HepG2 (cell line): ENCODE results near the gene SKA2. TPM values are rescaled to one million over a fixed set of nuclear protein-coding genes. Genes with fewer than 3 reads are reported as not detected.

Source experiments
- ATAC-seq: fragments of 200-7000 bp; cut with Tn5 transposase; 3 replicates; pipeline ENCODE4 v1.9.1; 2020; ENCODE audit warnings: mild to moderate bottlenecking, moderate library complexity
- Bru-seq: library from RNA; stranded (reverse); fragments of 400-500 nt; gene quantifications from one replicate; lab custom pipeline; 2021; lab: Mats Ljungman, UMichigan
- BruChase-seq, 2 experiments: library from RNA; stranded (reverse); fragments of 400-500 nt; gene quantifications; one replicate each; lab custom pipeline; 2021; lab: Mats Ljungman, UMichigan
- BruUV-seq: library from RNA; stranded (reverse); fragments of 400-500 nt; replicated peaks from 2 replicates; lab custom pipeline; 2021; lab: Mats Ljungman, UMichigan
- CTCF ChIA-PET: fragments of 300-600 bp; formaldehyde crosslinking; extraction: SDS; loops from one replicate; lab custom pipeline; 2021; ENCODE audit warnings: low total read pairs, inconsistent platforms, low intra/inter-chr PET ratio; lab: Yijun Ruan, JAX
- POLR2A ChIA-PET: fragments of 350-600 bp; sonication (Branson Sonifier 250); formaldehyde crosslinking; loops from one replicate; lab custom pipeline; 2020; ENCODE audit warnings: antibody characterized with exemption, inconsistent platforms; lab: Yijun Ruan, JAX
- DNase-seq: peaks from one replicate; pipeline ENCODE4 v3.0.0-alpha.2; 2015; ENCODE audit warnings: low spot score
- FAIRE-seq: peaks from 3 replicates; lab custom pipeline; 2011; peaks lifted over from hg19 to GRCh38; lab: Jason Lieb, UNC
- H2AFZ ChIP-seq: one replicate; pipeline ENCODE4 v1.6.1; 2011; ENCODE audit warnings: low read length, inconsistent platforms
- H3K27ac ChIP-seq: fragments of 300-600 bp; 3 replicates; pipeline ENCODE4 v1.8.0; 2011; ENCODE audit warnings: mixed run types, mild to moderate bottlenecking, mixed read lengths, low read length, inconsistent platforms; ENCODE audit not compliant: insufficient read depth; ENCODE audit errors: extremely low read length
- H3K27me3 ChIP-seq, 2 experiments: fragments of 200-600 bp in 1 of 2; 2 replicates in 1 of 2; 3 replicates in 1 of 2; pipeline versions ENCODE4 v1.6.0 to v1.8.0; 2011; ENCODE audit warnings: low read length in 2 of 2, mild to moderate bottlenecking in 2 of 2, moderate library complexity in 2 of 2, inconsistent platforms in 1 of 2; ENCODE audit not compliant: insufficient read depth in 2 of 2, control insufficient read depth in 1 of 2
- H3K36me3 ChIP-seq, 2 experiments: fragments of 200-600 bp in 1 of 2; replicated peaks in 1 of 2; 2 replicates in 1 of 2; 3 replicates in 1 of 2; pipeline versions ENCODE4 v1.5.1 to v1.8.0; 2011; ENCODE audit warnings: low read length in 2 of 2, inconsistent platforms in 1 of 2; ENCODE audit not compliant: insufficient read depth in 2 of 2, control insufficient read depth in 1 of 2
- H3K4me1 ChIP-seq: 2 replicates; pipeline ENCODE4 v1.5.1; 2012; ENCODE audit warnings: low read length, inconsistent platforms; ENCODE audit not compliant: insufficient read depth
- H3K4me2 ChIP-seq: 2 replicates; pipeline ENCODE4 v1.6.0; 2011; ENCODE audit warnings: low read depth, low read length, inconsistent platforms
- H3K4me3 ChIP-seq, 3 experiments: fragments of 200-600 bp in 1 of 3; sonication (generic), shearing (Covaris generic) in 1 of 3; replicated peaks in 1 of 3; 2 replicates each; pipeline ENCODE4 v1.5.1; 2011 to 2016; ENCODE audit warnings: low read length in 3 of 3, inconsistent platforms in 2 of 3, low read depth in 2 of 3, mild to moderate bottlenecking in 2 of 3, control low read depth in 1 of 3, mixed read lengths in 1 of 3; ENCODE audit not compliant: insufficient read depth in 1 of 3
- H3K79me2 ChIP-seq: one replicate; pipeline ENCODE4 v1.6.1; 2011; ENCODE audit warnings: low read length, inconsistent platforms; ENCODE audit not compliant: insufficient read depth
- H3K9ac ChIP-seq: 2 replicates; pipeline ENCODE4 v1.6.0; 2011; ENCODE audit warnings: mild to moderate bottlenecking, low read depth, low read length, inconsistent platforms; ENCODE audit not compliant: insufficient read depth
- H3K9me3 ChIP-seq: 2 replicates; pipeline ENCODE4 v1.5.1; 2012; ENCODE audit warnings: mild to moderate bottlenecking, low read length
- H4K20me1 ChIP-seq: 2 replicates; pipeline ENCODE4 v1.6.0; 2011; ENCODE audit warnings: inconsistent platforms, mild to moderate bottlenecking, low read length, moderate library complexity; ENCODE audit not compliant: insufficient read depth
- ATF7-NPFF ChIP-seq: sonication (generic); formaldehyde crosslinking; IDR thresholded peaks from 2 replicates; pipeline ENCODE4 v1.8.1; 2023; ENCODE audit warnings: mild to moderate bottlenecking, low read depth, missing genetic modification reagents, moderate library complexity
- GFI1 ChIP-seq: sonication (generic); formaldehyde crosslinking; IDR thresholded peaks from 2 replicates; pipeline ENCODE4 v1.5.0; 2020; ENCODE audit warnings: missing genetic modification reagents, mild to moderate bottlenecking, borderline replicate concordance
- KLF11 ChIP-seq: IDR thresholded peaks from 2 replicates; pipeline ENCODE4 v1.6.1; 2016; ENCODE audit warnings: missing compliant biosample characterization
- SMAD9 ChIP-seq: sonication (generic); formaldehyde crosslinking; IDR thresholded peaks from 2 replicates; pipeline ENCODE4 v1.5.1; 2020; ENCODE audit warnings: mild to moderate bottlenecking, missing genetic modification reagents
- SNAI1 ChIP-seq: sonication (generic); formaldehyde crosslinking; IDR thresholded peaks from 2 replicates; pipeline ENCODE4 v1.5.0; 2020; ENCODE audit warnings: mild to moderate bottlenecking, missing genetic modification reagents, borderline replicate concordance
- ZNF678 ChIP-seq: sonication (generic); formaldehyde crosslinking; IDR thresholded peaks from 2 replicates; pipeline ENCODE4 v1.4.0; 2020; ENCODE audit warnings: mild to moderate bottlenecking, missing genetic modification reagents
- ZNF709 ChIP-seq: sonication (generic); formaldehyde crosslinking; IDR thresholded peaks from 2 replicates; pipeline ENCODE4 v1.5.0; 2020; ENCODE audit warnings: mild to moderate bottlenecking, missing genetic modification reagents
- WGBS: methylation state at CpG from one replicate; pipeline ENCODE4 v1.1.6; 2017; ENCODE audit warnings: low lambda C conversion rate; 5-methylcytosine and 5-hydroxymethylcytosine counted together
- in situ Hi-C: cut with HindIII; loops from 2 replicates; pipeline ENCODE4 v1.10.0; 2017; ENCODE audit warnings: low pct_unique_long_range_greater_than_20kb; ENCODE audit not compliant: extremely low pct_ligation_motif_present
- intact Hi-C: fragments of 100-400 bp; cut with micrococcal nuclease; formaldehyde crosslinking; loops from one replicate; pipeline ENCODE4 v1.10.0; 2022; ENCODE audit not compliant: unreplicated experiment
- long read RNA-seq, 2 experiments: library from RNA in 1 of 2; library from polyadenylated mRNA in 1 of 2; stranded (forward) in 1 of 2; unstranded in 1 of 2; transcript quantifications; one replicate each; pipeline ENCODE4 v2.0.0, GENCODE V29; 2019 to 2022
- polyA minus RNA-seq, 3 experiments: library from RNA; depleted of rRNA, polyadenylated mRNA; stranded (reverse); fragments of >200 nt; gene quantifications; 2 replicates each; pipeline ENCODE4 v1.2.3, GENCODE V29; 2011; ENCODE audit warnings: low replicate concordance in 1 of 3
- polyA plus RNA-seq, 8 experiments: library from polyadenylated mRNA; depleted of rRNA in 3 of 8; stranded (reverse) in 7 of 8; unstranded in 1 of 8; fragments of >200 nt; fragmentation: Illumina TruSeq in 4 of 8; extraction: Trizol in 4 of 8; gene quantifications; 2 replicates each; pipeline versions ENCODE4 v1.2.1 to v1.2.3, GENCODE V29; 2011 to 2016; ENCODE audit warnings: low read depth in 4 of 8, missing spikeins in 1 of 8, mixed read lengths in 1 of 8; ENCODE audit not compliant: insufficient read depth in 1 of 8
- total RNA-seq, 5 experiments: library from RNA; depleted of rRNA; stranded (reverse); fragments of >200 nt; fragmentation: Illumina TruSeq; extraction: Trizol; gene quantifications; 2 replicates each; pipeline ENCODE4 v1.2.3, GENCODE V29; 2016; ENCODE audit warnings: low read depth in 1 of 5
- TF ChIP-seq, protein P1 (sequence below): IDR thresholded peaks from 2 replicates; pipeline ENCODE4 v1.6.1; 2016; ENCODE audit warnings: missing genetic modification reagents, missing compliant biosample characterization
- TF ChIP-seq, protein P2 (sequence below): sonication (generic); formaldehyde crosslinking; IDR thresholded peaks from 2 replicates; pipeline ENCODE4 v1.4.0; 2020; ENCODE audit warnings: missing genetic modification reagents
- TF ChIP-seq, protein P3 (sequence below): sonication (generic); formaldehyde crosslinking; IDR thresholded peaks from 2 replicates; pipeline ENCODE4 v1.4.0; 2020; ENCODE audit warnings: missing genetic modification reagents, low read depth, mild to moderate bottlenecking, borderline replicate concordance
- TF ChIP-seq, protein P4 (sequence below): sonication (generic); formaldehyde crosslinking; IDR thresholded peaks from 2 replicates; pipeline ENCODE4 v1.8.1; 2023; ENCODE audit warnings: missing genetic modification reagents, inconsistent platforms, borderline replicate concordance

The SKA2 gene, protein sequence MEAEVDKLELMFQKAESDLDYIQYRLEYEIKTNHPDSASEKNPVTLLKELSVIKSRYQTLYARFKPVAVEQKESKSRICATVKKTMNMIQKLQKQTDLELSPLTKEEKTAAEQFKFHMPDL
- total RNA-seq (2016; rRNA removed; fragmentation: Illumina TruSeq; extraction: Trizol) (91.8 and 148 TPM in 2 replicates), polyA plus RNA-seq (2011; rRNA removed) (13.4 and 18.6 TPM in 2 replicates), polyA minus RNA-seq (2011; rRNA and poly(A)+ RNA removed; ENCODE audit: low replicate concordance) (9.6 and 20.6 TPM in 2 replicates), Bru-seq, nascent RNA (percentile 78 among the genes with signal in this experiment), BruChase-seq, experiment 1, labeled RNA remaining after a 6-hour chase (percentile 77 among the genes with signal in this experiment), BruChase-seq, experiment 2, labeled RNA remaining after a 2-hour chase (percentile 66 among the genes with signal in this experiment)
- 47.5 and 49.5 TPM in 2 replicates for total RNA-seq (2016; cell fraction: cytosol; rRNA removed; fragmentation: Illumina TruSeq; extraction: Trizol; ENCODE audit: low read depth)
- 89.8 and 139 TPM in 2 replicates for total RNA-seq (2016; cell fraction: insoluble cytoplasmic fraction; rRNA removed; fragmentation: Illumina TruSeq; extraction: Trizol)
- 81.2 and 89.4 TPM in 2 replicates for total RNA-seq (2016; cell fraction: membrane; rRNA removed; fragmentation: Illumina TruSeq; extraction: Trizol)
- total RNA-seq (2016; cell fraction: nucleus; rRNA removed; fragmentation: Illumina TruSeq; extraction: Trizol), result 28.6 and 29.7 TPM in 2 replicates
- 15.1 and 24.3 TPM in 2 replicates for polyA plus RNA-seq (2011; cell fraction: cytosol; rRNA removed)
- polyA plus RNA-seq (2011; cell fraction: nucleus; rRNA removed), result 2.0 and 33.2 TPM in 2 replicates
- polyA plus RNA-seq (2012), result 55.5 and 76.1 TPM in 2 replicates
- 72.1 and 80.1 TPM in 2 replicates for polyA plus RNA-seq (2016; cell fraction: cytosol; fragmentation: Illumina TruSeq; extraction: Trizol; ENCODE audit: low read depth)
- polyA plus RNA-seq (2016; cell fraction: insoluble cytoplasmic fraction; fragmentation: Illumina TruSeq; extraction: Trizol; ENCODE audit: low read depth), result 160 and 181 TPM in 2 replicates
- 88.8 and 95.8 TPM in 2 replicates for polyA plus RNA-seq (2016; cell fraction: membrane; fragmentation: Illumina TruSeq; extraction: Trizol; ENCODE audit: low read depth)
- 57.5 and 58.6 TPM in 2 replicates for polyA plus RNA-seq (2016; cell fraction: nucleus; fragmentation: Illumina TruSeq; extraction: Trizol; ENCODE audit: insufficient read depth, low read depth)
- polyA minus RNA-seq (2011; cell fraction: cytosol; rRNA and poly(A)+ RNA removed), result 12.0 and 15.6 TPM in 2 replicates
- polyA minus RNA-seq (2011; cell fraction: nucleus; rRNA and poly(A)+ RNA removed), result 21.4 and 37.5 TPM in 2 replicates
- long read RNA-seq, experiment 1, transcript SKA2-201 (4 exons, 2,798 nt), result major isoform, 24 of 74 reads
- long read RNA-seq, experiment 1, transcript SKA2-206 (3 exons, 595 nt), result minor isoform, 13 of 74 reads
- long read RNA-seq, experiment 1, partial matches to known transcripts, result 5 of 74 reads
- long read RNA-seq, experiment 1, other reads (novel, unspliced or antisense), result 24 of 74 reads
- long read RNA-seq, experiment 2, transcript SKA2-201 (4 exons, 2,798 nt), result major isoform, 16 of 59 reads
- long read RNA-seq, experiment 2, transcript SKA2-206 (3 exons, 595 nt), result minor isoform, 11 of 59 reads
- long read RNA-seq, experiment 2, partial matches to known transcripts, result 6 of 59 reads
- long read RNA-seq, experiment 2, other reads (novel, unspliced or antisense), result 21 of 59 reads

DNA sequence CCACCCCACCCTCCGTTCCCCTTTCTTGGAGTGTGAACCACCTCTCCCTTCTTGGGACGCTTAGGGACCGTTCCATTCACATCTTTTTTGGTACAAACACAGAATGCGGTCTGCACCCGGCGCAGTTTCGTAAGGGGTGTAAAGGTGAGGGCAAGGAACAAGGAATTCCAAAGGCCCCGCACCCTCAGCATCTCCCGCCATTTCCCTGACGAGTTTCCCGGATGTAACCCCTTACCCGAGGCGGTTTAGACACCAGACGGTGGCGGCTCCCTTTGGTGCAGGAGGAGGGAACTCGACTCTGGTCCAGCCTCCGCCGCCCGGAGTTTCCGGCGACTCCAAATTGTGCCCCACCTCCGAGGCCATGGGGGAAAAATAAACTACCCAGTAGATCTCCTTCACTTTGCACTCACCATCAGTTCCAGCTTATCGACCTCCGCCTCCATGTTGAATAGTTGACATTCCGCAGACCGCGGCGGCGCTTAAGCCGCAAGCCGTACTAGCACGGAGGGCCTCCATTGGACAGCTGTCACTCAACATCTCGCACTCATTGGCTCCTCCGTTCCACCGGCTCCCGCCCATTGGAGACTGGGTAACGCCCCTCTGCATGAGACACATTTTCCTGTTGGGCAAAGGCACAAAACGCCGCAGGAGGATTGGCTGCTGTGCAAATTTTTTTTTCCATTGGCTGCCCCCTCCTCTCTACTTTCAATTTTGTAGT, at the start of gene SKA2:
TSS of gene SKA2 (minus strand) at position 466 of the 718 bp plus-strand sequence. CDS start at position 443, 23 bp downstream.
- intact Hi-C loops (loop anchor here (1.0 kb wide), 2 partner anchors 49 to 65 kb away; partner anchors contain the start of genes GDPD1 and TRIM37), in situ Hi-C loops (no loop called here)
- POLR2A ChIA-PET, result interaction anchor here (0.7 to 2.7 kb wide), 17 partner anchors 9 to 882 kb away, joined by 3 to 21 read pairs (median 4); partner anchors contain the start of genes CLTC, GDPD1, RAD51C and SMG8
- CTCF ChIA-PET, result no interaction called here
- no peaks in the 10 kb centered on the region; the same call in 1 of the 2 replicates for H4K20me1 ChIP-seq
- H3K27ac ChIP-seq, result peak within 1 kb of the TSS; percentile 95
- no peaks in the 10 kb centered on the region; a peak in 1 of 5 replicates for H3K27me3 ChIP-seq
- H3K79me2 ChIP-seq, result peaks cover 88% of the 10 kb centered on the region
- peak within 1 kb of the TSS; percentile 83 to 95 (median 89) for H3K4me3 ChIP-seq
- peak within 1 kb of the TSS; percentile 90 for H3K9ac ChIP-seq
- no peak for FAIRE-seq
- no peak within 1 kb of the TSS for H2AFZ ChIP-seq
- peak; percentile 92 for ATAC-seq
- DNase-seq, result no peak
- no TSS peak for BruUV-seq
- WGBS, result under 1% methylated on average over 39 of the region's 39 CpGs
- no peaks in the 10 kb centered on the region for H3K9me3 ChIP-seq
- H3K4me1 ChIP-seq, result peaks cover 67% of the 10 kb centered on the region
- H3K36me3 ChIP-seq, result peaks cover 0 to 2% of the 10 kb centered on the region in 2 experiments; a peak in 1 of 5 replicates
- H3K4me2 ChIP-seq, result peak within 1 kb of the TSS; percentile 79
- TF ChIP-seq, protein P1, sequence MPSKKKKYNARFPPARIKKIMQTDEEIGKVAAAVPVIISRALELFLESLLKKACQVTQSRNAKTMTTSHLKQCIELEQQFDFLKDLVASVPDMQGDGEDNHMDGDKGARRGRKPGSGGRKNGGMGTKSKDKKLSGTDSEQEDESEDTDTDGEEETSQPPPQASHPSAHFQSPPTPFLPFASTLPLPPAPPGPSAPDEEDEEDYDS (CRISPR knock-in tag), result peak; percentile 93
- TF ChIP-seq ZNF709 (CRISPR knock-in tag) (peak; percentile 70), GFI1 (CRISPR knock-in tag) (peak; percentile 48; the same call in 1 of the 2 replicates), ZNF678 (CRISPR knock-in tag) (peak; percentile 80; the same call in 1 of the 2 replicates), SMAD9 (CRISPR knock-in tag) (peak; percentile 83), SNAI1 (CRISPR knock-in tag) (no peak), ATF7-NPFF (CRISPR knock-in tag) (no peak; the same call in 1 of the 2 replicates), KLF11 (CRISPR knock-in tag) (peak; percentile 60; the same call in 1 of the 2 replicates)
- TF ChIP-seq, protein P2, sequence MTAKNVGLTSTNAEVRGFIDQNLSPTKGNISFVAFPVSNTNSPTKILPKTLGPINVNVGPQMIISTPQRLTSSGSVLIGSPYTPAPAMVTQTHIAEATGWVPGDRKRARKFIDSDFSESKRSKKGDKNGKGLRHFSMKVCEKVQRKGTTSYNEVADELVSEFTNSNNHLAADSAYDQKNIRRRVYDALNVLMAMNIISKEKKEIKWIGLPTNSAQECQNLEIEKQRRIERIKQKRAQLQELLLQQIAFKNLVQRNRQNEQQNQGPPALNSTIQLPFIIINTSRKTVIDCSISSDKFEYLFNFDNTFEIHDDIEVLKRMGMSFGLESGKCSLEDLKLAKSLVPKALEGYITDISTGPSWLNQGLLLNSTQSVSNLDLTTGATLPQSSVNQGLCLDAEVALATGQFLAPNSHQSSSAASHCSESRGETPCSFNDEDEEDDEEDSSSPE, result peak; percentile 94
- TF ChIP-seq, protein P3, sequence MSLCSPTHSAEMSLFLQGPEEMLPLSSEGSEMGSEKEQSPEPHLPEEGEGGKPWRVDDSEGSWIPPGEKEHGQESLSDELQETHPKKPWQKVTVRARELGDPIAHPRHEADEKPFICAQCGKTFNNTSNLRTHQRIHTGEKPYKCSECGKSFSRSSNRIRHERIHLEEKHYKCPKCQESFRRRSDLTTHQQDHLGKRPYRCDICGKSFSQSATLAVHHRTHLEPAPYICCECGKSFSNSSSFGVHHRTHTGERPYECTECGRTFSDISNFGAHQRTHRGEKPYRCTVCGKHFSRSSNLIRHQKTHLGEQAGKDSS (CRISPR knock-in tag), result no peak
- TF ChIP-seq, protein P4, sequence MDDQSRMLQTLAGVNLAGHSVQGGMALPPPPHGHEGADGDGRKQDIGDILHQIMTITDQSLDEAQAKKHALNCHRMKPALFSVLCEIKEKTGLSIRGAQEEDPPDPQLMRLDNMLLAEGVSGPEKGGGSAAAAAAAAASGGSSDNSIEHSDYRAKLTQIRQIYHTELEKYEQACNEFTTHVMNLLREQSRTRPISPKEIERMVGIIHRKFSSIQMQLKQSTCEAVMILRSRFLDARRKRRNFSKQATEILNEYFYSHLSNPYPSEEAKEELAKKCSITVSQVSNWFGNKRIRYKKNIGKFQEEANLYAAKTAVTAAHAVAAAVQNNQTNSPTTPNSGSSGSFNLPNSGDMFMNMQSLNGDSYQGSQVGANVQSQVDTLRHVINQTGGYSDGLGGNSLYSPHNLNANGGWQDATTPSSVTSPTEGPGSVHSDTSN, result no peak
